ENCODE results near the gene RSAD2.

- TF ChIP-seq EZH2 (IDR thresholded peaks at IDR 0.05; ENCODE audit: borderline replicate concordance, low read length) (no peak), CTCF (IDR thresholded peaks at IDR 0.05; ENCODE audit: low read length) (no peak)
Measured at GRCh38 chr2:6835467-6835866, 42.1 kb upstream of the RSAD2 start.
